Brain microvascular endothelial cell (primary cell): ENCODE results near the gene REPIN1.

Experiments used
- DNase-seq: peaks from one replicate; pipeline ENCODE4 v3.0.0-alpha.2; 2020
- H3K27ac ChIP-seq: fragments of 250-450 bp; sonication (Bioruptor Pico); 2 replicates; pipeline ENCODE4 v1.5.1; 2020; ENCODE audit warnings: mild to moderate bottlenecking, moderate library complexity
- H3K27me3 ChIP-seq: fragments of 250-450 bp; sonication (Bioruptor Pico); replicated peaks from 2 replicates; pipeline ENCODE4 v1.5.1; 2020; ENCODE audit warnings: mild to moderate bottlenecking
- H3K36me3 ChIP-seq: fragments of 250-450 bp; sonication (Bioruptor Pico); replicated peaks from 2 replicates; pipeline ENCODE4 v1.5.1; 2020; ENCODE audit warnings: mild to moderate bottlenecking
- H3K4me3 ChIP-seq: 2 replicates; pipeline ENCODE4 v1.5.1; 2011; ENCODE audit warnings: low read depth, mild to moderate bottlenecking, control low read depth, low read length, moderate library complexity
- CTCF ChIP-seq: IDR thresholded peaks from 2 replicates; pipeline ENCODE4 v1.5.1; 2011; ENCODE audit warnings: low read depth, mild to moderate bottlenecking, moderate library complexity, low read length, control low read depth, inconsistent platforms; ENCODE audit errors: missing control alignments
- in situ Hi-C: cut with HindIII; loops from 2 replicates; pipeline ENCODE4 v1.10.0; 2017; ENCODE audit warnings: low sequenced_read_pairs, low pct_ligation_motif_present

Gene REPIN1

GRCh38 chr7:150335108-150335773, 33.4 kb upstream of the REPIN1 start:
- DNase-seq, result no peak
- in situ Hi-C loops, result no loop called here
- Histone ChIP-seq H3K36me3 (no peaks in the 10 kb centered on the region), H3K27me3 (peaks cover 12% of the 10 kb centered on the region), H3K4me3 (no peak overlapping the region), H3K27ac (no peak overlapping the region)
- no peak for TF ChIP-seq CTCF

DNA sequence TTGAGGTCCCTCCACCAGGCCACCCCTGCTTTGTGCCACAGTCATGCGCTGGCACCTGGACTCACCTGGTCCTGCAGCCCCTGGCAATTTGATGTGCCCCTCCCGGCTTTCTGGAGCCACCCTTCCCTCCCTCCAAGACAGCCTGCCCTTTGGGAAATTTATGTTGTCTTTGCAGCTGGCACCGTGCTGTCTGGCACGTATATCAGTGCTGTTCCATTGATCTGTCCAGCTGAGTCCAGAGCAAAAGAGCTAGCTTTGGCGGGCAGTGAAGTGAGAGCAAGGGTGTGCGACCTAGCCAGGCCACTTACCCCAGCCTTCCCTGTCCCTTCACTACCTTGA, 32.9 kb upstream of the REPIN1 start:
- H3K27me3 ChIP-seq, result peaks cover 17% of the 10 kb centered on the region
- in situ Hi-C loops, result no loop called here
- no peak for TF ChIP-seq CTCF
- no peak for DNase-seq
- no peaks in the 10 kb centered on the region for H3K36me3 ChIP-seq
- no peak overlapping the region for H3K4me3 ChIP-seq
- H3K27ac ChIP-seq, result no peak overlapping the region

GRCh38 chr7:150336746-150337145, 31.9 kb upstream of the REPIN1 start:
- no peak overlapping the region for H3K27ac ChIP-seq
- in situ Hi-C loops, result no loop called here

GRCh38 chr7:150337179-150337578, 31.4 kb upstream of the REPIN1 start:
- Histone ChIP-seq H3K27me3 (peaks cover 28% of the 10 kb centered on the region), H3K4me3 (no peak overlapping the region), H3K27ac (no peak overlapping the region), H3K36me3 (no peaks in the 10 kb centered on the region)
- in situ Hi-C loops, result no loop called here
- TF ChIP-seq CTCF, result no peak
- DNase-seq, result no peak

More at GRCh38 chr7:150336746-150337145, 31.9 kb upstream of the REPIN1 start:
- peaks cover 24% of the 10 kb centered on the region for H3K27me3 ChIP-seq
- DNase-seq, result no peak
- no peaks in the 10 kb centered on the region for H3K36me3 ChIP-seq
- no peak overlapping the region for H3K4me3 ChIP-seq
- no peak for TF ChIP-seq CTCF

GRCh38 chr7:150337659-150338081, 31.0 kb upstream of the REPIN1 start:
- Histone ChIP-seq H3K36me3 (no peaks in the 10 kb centered on the region), H3K4me3 (no peak overlapping the region), H3K27me3 (peaks cover 33% of the 10 kb centered on the region), H3K27ac (no peak overlapping the region)
- TF ChIP-seq CTCF, result no peak
- no peak for DNase-seq
- in situ Hi-C loops, result no loop called here
